Nucleus accumbens (tissue), 56 donors: Measurements from ENCODE around the gene TAF11.
"Not testable (repeated sequence)": the region's sequence is repeated elsewhere in the genome, so short reads cannot be mapped to it uniquely, and the experiment has no call there.

Source experiments
- DNase-seq, 56 donors: peaks; one replicate each; lab custom pipeline; 2025; lab: John Stamatoyannopoulos, UW

Gene TAF11

GRCh38 chr6:34871853-34872252, 16.0 kb downstream of the TAF11 start:
- DNase-seq, result no peak

GRCh38 chr6:34867484-34867883, 20.4 kb downstream of the TAF11 start:
- DNase-seq, result no peak

- no peak for DNase-seq
Observed at GRCh38 chr6:34866509-34866908, 21.3 kb downstream of the TAF11 start.

- no peak for DNase-seq
Observed at GRCh38 chr6:34865107-34865506, 22.7 kb downstream of the TAF11 start.

- no peak for DNase-seq
Observed at GRCh38 chr6:34864007-34864406, 23.8 kb downstream of the TAF11 start.

GRCh38 chr6:34860776-34861175, 27.1 kb downstream of the TAF11 start:
- no peak for DNase-seq

GRCh38 chr6:34859951-34860350, 27.9 kb downstream of the TAF11 start:
- no peak for DNase-seq

- no peak for DNase-seq
Observed at GRCh38 chr6:34858681-34859080, 29.2 kb downstream of the TAF11 start.

GRCh38 chr6:34855463-34855862, 32.4 kb downstream of the TAF11 start:
- DNase-seq, result no peak

- DNase-seq, result no peak
Observed at GRCh38 chr6:34852406-34853085, 35.3 kb downstream of the TAF11 start.

GRCh38 chr6:34851361-34851760, 36.5 kb downstream of the TAF11 start:
- DNase-seq, result no peak

GRCh38 chr6:34849066-34849465, 38.8 kb downstream of the TAF11 start:
- not testable (repeated sequence) for DNase-seq

GRCh38 chr6:34839666-34840352, 48.0 kb downstream of the TAF11 start:
- DNase-seq, result no peak

GRCh38 chr6:34837528-34837927, 50.3 kb downstream of the TAF11 start:
- DNase-seq, result no peak

- DNase-seq, result no peak
Observed at GRCh38 chr6:34836451-34836850, 51.4 kb downstream of the TAF11 start.

GRCh38 chr6:34836008-34836407, 51.8 kb downstream of the TAF11 start:
- peak in 15 of 56 donors; percentile 2 to 19 (median 7) for DNase-seq

GRCh38 chr6:34834789-34835518, 52.9 kb downstream of the TAF11 start:
- DNase-seq, result no peak

GRCh38 chr6:34832942-34833341, 54.9 kb downstream of the TAF11 start:
- DNase-seq, result no peak

GRCh38 chr6:34829137-34829536, 58.7 kb downstream of the TAF11 start:
- DNase-seq, result no peak
